ENCODE measurements around the gene SEZ6L. TPM values are rescaled to one million over a fixed set of nuclear protein-coding genes. Genes with fewer than 3 reads are reported as not detected.

Gene SEZ6L
- total RNA-seq, 4 donors from 2014 or later = 0.19 to 0.52 (median 0.22) TPM; not detected in 1

DNA sequence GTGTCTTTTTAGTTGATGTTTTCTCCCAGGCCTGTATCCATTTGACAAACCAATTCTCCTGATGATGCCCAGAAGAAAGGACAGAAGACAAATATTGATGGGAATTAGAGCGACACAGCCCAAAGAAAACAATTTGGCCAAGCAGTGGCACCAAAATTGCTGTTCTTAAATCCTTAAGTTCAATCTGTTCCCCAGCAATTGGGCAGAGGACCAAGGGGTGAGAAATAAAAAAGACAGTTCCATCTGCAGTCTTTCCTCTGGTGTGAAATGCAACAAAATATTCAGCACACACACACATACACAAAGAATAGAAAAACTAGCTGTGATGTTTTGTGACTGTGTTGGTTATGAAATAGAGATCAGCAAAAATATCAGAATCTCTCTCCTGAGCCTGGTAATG, 221.8 kb downstream of the SEZ6L start:
- no peak for DNase-seq (ENCODE audit: low spot score in 2 of 2)
- 76 to 100% methylated on average over 1 of the region's 1 CpG for WGBS, 2 donors
- TF ChIP-seq, protein P1, sequence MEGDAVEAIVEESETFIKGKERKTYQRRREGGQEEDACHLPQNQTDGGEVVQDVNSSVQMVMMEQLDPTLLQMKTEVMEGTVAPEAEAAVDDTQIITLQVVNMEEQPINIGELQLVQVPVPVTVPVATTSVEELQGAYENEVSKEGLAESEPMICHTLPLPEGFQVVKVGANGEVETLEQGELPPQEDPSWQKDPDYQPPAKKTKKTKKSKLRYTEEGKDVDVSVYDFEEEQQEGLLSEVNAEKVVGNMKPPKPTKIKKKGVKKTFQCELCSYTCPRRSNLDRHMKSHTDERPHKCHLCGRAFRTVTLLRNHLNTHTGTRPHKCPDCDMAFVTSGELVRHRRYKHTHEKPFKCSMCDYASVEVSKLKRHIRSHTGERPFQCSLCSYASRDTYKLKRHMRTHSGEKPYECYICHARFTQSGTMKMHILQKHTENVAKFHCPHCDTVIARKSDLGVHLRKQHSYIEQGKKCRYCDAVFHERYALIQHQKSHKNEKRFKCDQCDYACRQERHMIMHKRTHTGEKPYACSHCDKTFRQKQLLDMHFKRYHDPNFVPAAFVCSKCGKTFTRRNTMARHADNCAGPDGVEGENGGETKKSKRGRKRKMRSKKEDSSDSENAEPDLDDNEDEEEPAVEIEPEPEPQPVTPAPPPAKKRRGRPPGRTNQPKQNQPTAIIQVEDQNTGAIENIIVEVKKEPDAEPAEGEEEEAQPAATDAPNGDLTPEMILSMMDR (IDR thresholded peaks at IDR 0.05) = no peak
- TF ChIP-seq POLR2A (IDR thresholded peaks at IDR 0.05) = no peak
- no peak overlapping the region for H3K4me3 ChIP-seq (ENCODE audit: low read depth, poor library complexity, severe bottlenecking)
- intact Hi-C loops (cut with DNase I; ENCODE audit: low total_unique reads) = loop anchor here (10.0 kb wide), 1 partner anchor 74 kb away; no protein-coding TSS in a partner anchor

DNA sequence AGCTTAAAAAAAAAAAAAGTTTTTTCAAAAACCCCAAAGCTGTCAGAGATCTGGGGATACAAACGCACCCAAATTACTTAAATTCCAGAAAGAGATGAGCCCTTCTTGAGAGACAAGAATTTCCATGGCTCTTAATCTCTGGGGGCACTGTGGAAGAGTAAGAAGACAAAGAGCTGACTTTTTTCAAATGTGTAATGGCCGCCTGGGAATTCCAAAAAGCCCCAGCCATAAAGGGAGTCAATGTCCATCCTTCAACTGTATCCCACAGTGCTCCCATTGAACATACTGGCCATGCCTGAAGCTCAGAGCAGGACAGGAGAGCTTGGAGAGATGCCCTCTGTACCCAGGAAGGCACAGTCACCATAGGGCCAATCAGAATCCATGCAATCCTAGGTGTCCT, 222.4 kb downstream of the SEZ6L start:
- intact Hi-C loops (cut with DNase I; ENCODE audit: low total_unique reads) = loop anchor here (10.0 kb wide), 1 partner anchor 73 kb away; no protein-coding TSS in a partner anchor
- H3K4me3 ChIP-seq (ENCODE audit: low read depth, poor library complexity, severe bottlenecking) = no peak overlapping the region
- TF ChIP-seq, protein P1 (IDR thresholded peaks at IDR 0.05) = no peak
- TF ChIP-seq POLR2A (IDR thresholded peaks at IDR 0.05) = no peak
- WGBS, 2 donors = 78 to 85% methylated on average over 2 of the region's 2 CpGs
- DNase-seq (ENCODE audit: low spot score in 2 of 2) = no peak

DNA sequence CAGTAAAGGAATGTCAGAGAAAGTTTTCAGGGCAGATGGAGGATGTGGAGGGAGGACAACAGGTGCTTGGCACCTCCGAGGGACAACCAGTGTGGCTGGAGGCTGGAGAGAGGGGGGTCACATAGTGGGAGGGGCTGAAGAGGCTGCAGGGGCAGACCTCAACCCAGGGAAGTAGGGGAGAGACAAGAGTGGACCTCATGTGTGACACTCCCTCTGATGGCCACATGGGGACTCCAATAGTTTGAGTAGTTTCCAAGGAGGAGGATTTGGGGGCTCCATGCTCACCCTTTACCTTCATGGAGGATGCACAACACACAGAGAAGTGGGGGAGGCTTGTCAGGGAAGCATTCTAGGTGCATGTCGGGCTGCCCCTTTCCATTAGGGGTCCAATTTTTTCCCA, 224.7 kb downstream of the SEZ6L start:
- TF ChIP-seq, protein P1 (IDR thresholded peaks at IDR 0.05) = no peak
- no peak for TF ChIP-seq POLR2A (IDR thresholded peaks at IDR 0.05)
- H3K4me3 ChIP-seq (ENCODE audit: low read depth, poor library complexity, severe bottlenecking) = no peak overlapping the region
- intact Hi-C loops (cut with DNase I; ENCODE audit: low total_unique reads) = loop anchor here (10.0 kb wide), 1 partner anchor 71 kb away; no protein-coding TSS in a partner anchor
- 48 to 63% methylated on average over 2 of the region's 2 CpGs for WGBS, 2 donors
- no peak for DNase-seq (ENCODE audit: low spot score in 2 of 2)

DNA sequence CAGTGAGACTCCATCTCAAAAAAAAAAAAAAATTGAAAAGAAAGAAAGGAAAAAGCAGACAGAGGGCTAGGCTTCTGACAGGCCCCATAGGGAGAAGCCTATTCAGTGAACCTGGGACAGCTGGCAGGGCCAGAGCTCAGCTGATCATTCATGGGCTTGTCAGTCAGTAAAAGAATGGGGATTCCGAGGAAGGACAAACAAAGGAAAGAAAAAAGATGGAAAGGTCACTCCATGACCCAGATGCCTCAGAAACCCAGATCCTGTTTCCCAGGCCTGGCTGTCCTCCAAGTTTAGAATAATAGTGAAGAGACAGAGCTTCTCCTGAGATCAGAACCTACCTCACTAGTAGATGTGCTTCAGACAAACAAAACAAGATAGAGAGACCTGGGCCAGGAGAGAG, 225.5 kb downstream of the SEZ6L start:
- WGBS, 2 donors = 25 to 57% methylated on average over 1 of the region's 1 CpG
- TF ChIP-seq POLR2A (IDR thresholded peaks at IDR 0.05) = no peak
- TF ChIP-seq, protein P1 (IDR thresholded peaks at IDR 0.05) = no peak
- no peak overlapping the region for H3K4me3 ChIP-seq (ENCODE audit: low read depth, poor library complexity, severe bottlenecking)
- no peak for DNase-seq (ENCODE audit: low spot score in 2 of 2)
- intact Hi-C loops (cut with DNase I; ENCODE audit: low total_unique reads) = loop anchor here (10.0 kb wide), 1 partner anchor 70 kb away; no protein-coding TSS in a partner anchor

DNA sequence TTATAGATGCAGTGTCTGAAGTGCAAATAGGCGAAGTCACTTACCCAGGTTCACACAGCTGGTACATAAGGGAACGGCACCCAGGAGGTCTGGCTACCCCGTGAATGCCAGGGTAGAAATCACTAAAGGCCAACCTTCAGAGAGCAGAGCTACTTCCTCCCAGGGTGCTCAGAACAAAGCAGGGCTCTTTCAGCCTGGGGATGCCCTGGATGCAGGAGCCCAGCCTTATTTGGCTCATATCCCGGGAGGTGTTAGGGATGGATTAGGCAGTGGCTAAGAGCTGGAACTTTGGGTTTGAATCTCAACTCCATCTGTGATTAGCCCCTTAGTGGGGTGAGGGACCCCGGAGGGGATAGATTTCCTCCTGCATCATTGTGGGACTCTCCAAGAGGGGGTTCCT, 226.7 kb downstream of the SEZ6L start:
- H3K4me3 ChIP-seq (ENCODE audit: low read depth, poor library complexity, severe bottlenecking) = no peak overlapping the region
- TF ChIP-seq POLR2A (IDR thresholded peaks at IDR 0.05) = no peak
- TF ChIP-seq, protein P1 (IDR thresholded peaks at IDR 0.05) = no peak
- DNase-seq (ENCODE audit: low spot score in 2 of 2) = no peak
- 45 to 64% methylated on average over 5 of the region's 5 CpGs for WGBS, 2 donors
- intact Hi-C loops (cut with DNase I; ENCODE audit: low total_unique reads) = loop anchor here (10.0 kb wide), 1 partner anchor 69 kb away; no protein-coding TSS in a partner anchor

DNA sequence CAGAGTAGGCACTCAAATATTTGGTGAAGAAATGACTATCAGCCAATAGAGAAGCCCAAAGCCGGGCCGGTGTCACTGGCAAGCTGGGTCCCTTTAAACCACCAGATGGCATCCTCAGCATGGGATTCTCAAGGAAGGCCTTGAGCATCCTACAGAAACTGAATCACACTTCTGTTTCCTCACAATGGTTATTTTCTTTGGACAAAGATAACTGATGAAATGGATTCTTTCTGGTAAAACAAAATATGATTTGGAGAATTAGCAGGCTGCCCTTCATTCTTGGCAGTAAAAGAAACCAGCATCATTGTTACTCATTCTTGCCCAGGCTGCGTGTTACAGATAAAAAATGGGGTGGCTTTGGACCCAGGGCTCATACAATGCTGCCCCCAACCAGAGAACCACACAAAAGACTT, 229.5 kb downstream of the SEZ6L start:
- TF ChIP-seq POLR2A (IDR thresholded peaks at IDR 0.05) = no peak
- TF ChIP-seq, protein P1 (IDR thresholded peaks at IDR 0.05) = no peak
- intact Hi-C loops (cut with DNase I; ENCODE audit: low total_unique reads) = loop anchor here (10.0 kb wide), 1 partner anchor 66 kb away; no protein-coding TSS in a partner anchor
- H3K4me3 ChIP-seq (ENCODE audit: low read depth, poor library complexity, severe bottlenecking) = no peak overlapping the region
- DNase-seq (ENCODE audit: low spot score in 2 of 2) = peak; percentile 58 to 86
- 26 to 33% methylated on average over 3 of the region's 3 CpGs for WGBS, 2 donors

Measured in lower leg skin (tissue), 4 donors.